Neural crest cell (in vitro differentiated cells): ENCODE data around the gene STK24. TPM values are rescaled to one million over a fixed set of nuclear protein-coding genes. Genes with fewer than 3 reads are reported as not detected.
A peak's percentile ranks its signal among the peaks of the same experiment; 100 is the strongest.

Experiments used
- DNase-seq: peaks from one replicate; pipeline ENCODE4 v3.0.0; 2021; ENCODE audit warnings: low read depth, mixed read lengths, low spot score
- H3K27ac Mint-ChIP-seq: one replicate; pipeline ENCODE4 v1.8.0; 2021; ENCODE audit warnings: mild to moderate bottlenecking, mixed read lengths; ENCODE audit not compliant: unreplicated experiment
- H3K27me3 Mint-ChIP-seq: 2 replicates; pipeline ENCODE4 v1.8.0; 2021; ENCODE audit warnings: low read depth, mild to moderate bottlenecking, mixed read lengths
- H3K36me3 Mint-ChIP-seq: 2 replicates; pipeline ENCODE4 v1.8.0; 2021; ENCODE audit warnings: low read depth, mild to moderate bottlenecking, mixed read lengths
- H3K4me1 Mint-ChIP-seq: 2 replicates; pipeline ENCODE4 v1.8.0; 2021; ENCODE audit warnings: mixed read lengths
- H3K4me3 Mint-ChIP-seq: one replicate; pipeline ENCODE4 v1.8.0; 2021; ENCODE audit warnings: mild to moderate bottlenecking, mixed read lengths
- H3K9me3 Mint-ChIP-seq: 2 replicates; pipeline ENCODE4 v1.8.0; 2021; ENCODE audit warnings: mixed read lengths
- CTCF ChIP-seq: fragments of 200-600 bp; sonication (generic); conservative IDR thresholded peaks from 2 replicates; pipeline ENCODE4 v1.5.0; 2021; ENCODE audit warnings: antibody characterized with exemption, mild to moderate bottlenecking
- total RNA-seq: library from RNA; stranded (reverse); gene quantifications from 2 replicates; pipeline ENCODE4 v1.2.1, GENCODE V29; 2021

STK24 gene
- total RNA-seq, 1 donor from 2014 or later, result 114 TPM

GRCh38 chr13:98557937-98558792 lies 18.7 kb downstream of the STK24 start:
- peaks cover 59% of the 10 kb centered on the region for H3K4me1 Mint-ChIP-seq
- no peak for TF ChIP-seq CTCF
- no peak overlapping the region for H3K27ac Mint-ChIP-seq
- no peak overlapping the region for H3K4me3 Mint-ChIP-seq
- peaks cover 10% of the 10 kb centered on the region for H3K36me3 Mint-ChIP-seq
- DNase-seq, result no peak
- H3K9me3 Mint-ChIP-seq, result no peaks in the 10 kb centered on the region
- no peaks in the 10 kb centered on the region for H3K27me3 Mint-ChIP-seq

- DNase-seq, result no peak
- Mint-ChIP-seq H3K9me3 (no peaks in the 10 kb centered on the region), H3K4me3 (no peak overlapping the region), H3K27ac (peak overlapping the region; percentile 76), H3K4me1 (peaks cover 52% of the 10 kb centered on the region), H3K27me3 (no peaks in the 10 kb centered on the region), H3K36me3 (peaks cover 10% of the 10 kb centered on the region)
- TF ChIP-seq CTCF, result no peak
Measured at GRCh38 chr13:98556968-98557631, 19.8 kb downstream of the STK24 start.

GRCh38 chr13:98556142-98556816 lies 20.6 kb downstream of the STK24 start:
- no peaks in the 10 kb centered on the region for H3K27me3 Mint-ChIP-seq
- H3K9me3 Mint-ChIP-seq, result no peaks in the 10 kb centered on the region
- H3K4me1 Mint-ChIP-seq, result peaks cover 48% of the 10 kb centered on the region
- TF ChIP-seq CTCF, result no peak
- no peak overlapping the region for H3K27ac Mint-ChIP-seq
- no peak for DNase-seq
- peaks cover 16% of the 10 kb centered on the region for H3K36me3 Mint-ChIP-seq
- H3K4me3 Mint-ChIP-seq, result no peak overlapping the region

- Mint-ChIP-seq H3K27ac (no peak overlapping the region), H3K9me3 (no peaks in the 10 kb centered on the region), H3K27me3 (no peaks in the 10 kb centered on the region), H3K36me3 (peaks cover 22% of the 10 kb centered on the region), H3K4me3 (no peak overlapping the region), H3K4me1 (peaks cover 29% of the 10 kb centered on the region)
- no peak for TF ChIP-seq CTCF
- no peak for DNase-seq
Measured at GRCh38 chr13:98549728-98550317, 27.1 kb downstream of the STK24 start.

- H3K9me3 Mint-ChIP-seq, result no peaks in the 10 kb centered on the region
- H3K4me1 Mint-ChIP-seq, result peaks cover 33% of the 10 kb centered on the region
- DNase-seq, result no peak
- no peaks in the 10 kb centered on the region for H3K27me3 Mint-ChIP-seq
- no peak for TF ChIP-seq CTCF
- peak overlapping the region; percentile 75 for H3K27ac Mint-ChIP-seq
- H3K36me3 Mint-ChIP-seq, result peaks cover 20% of the 10 kb centered on the region
- H3K4me3 Mint-ChIP-seq, result no peak overlapping the region
Measured at GRCh38 chr13:98549006-98549727, 27.7 kb downstream of the STK24 start.
